Mammary microvascular endothelial cell (primary cell): ENCODE results near the gene TECPR1. TPM values are rescaled to one million over a fixed set of nuclear protein-coding genes. Genes with fewer than 3 reads are reported as not detected.

Source experiments
- total RNA-seq: library from RNA; depleted of rRNA; stranded (reverse); fragments of >200 nt; gene quantifications from 2 replicates; pipeline ENCODE4 v1.2.3, GENCODE V29; 2015

The TECPR1 gene, protein sequence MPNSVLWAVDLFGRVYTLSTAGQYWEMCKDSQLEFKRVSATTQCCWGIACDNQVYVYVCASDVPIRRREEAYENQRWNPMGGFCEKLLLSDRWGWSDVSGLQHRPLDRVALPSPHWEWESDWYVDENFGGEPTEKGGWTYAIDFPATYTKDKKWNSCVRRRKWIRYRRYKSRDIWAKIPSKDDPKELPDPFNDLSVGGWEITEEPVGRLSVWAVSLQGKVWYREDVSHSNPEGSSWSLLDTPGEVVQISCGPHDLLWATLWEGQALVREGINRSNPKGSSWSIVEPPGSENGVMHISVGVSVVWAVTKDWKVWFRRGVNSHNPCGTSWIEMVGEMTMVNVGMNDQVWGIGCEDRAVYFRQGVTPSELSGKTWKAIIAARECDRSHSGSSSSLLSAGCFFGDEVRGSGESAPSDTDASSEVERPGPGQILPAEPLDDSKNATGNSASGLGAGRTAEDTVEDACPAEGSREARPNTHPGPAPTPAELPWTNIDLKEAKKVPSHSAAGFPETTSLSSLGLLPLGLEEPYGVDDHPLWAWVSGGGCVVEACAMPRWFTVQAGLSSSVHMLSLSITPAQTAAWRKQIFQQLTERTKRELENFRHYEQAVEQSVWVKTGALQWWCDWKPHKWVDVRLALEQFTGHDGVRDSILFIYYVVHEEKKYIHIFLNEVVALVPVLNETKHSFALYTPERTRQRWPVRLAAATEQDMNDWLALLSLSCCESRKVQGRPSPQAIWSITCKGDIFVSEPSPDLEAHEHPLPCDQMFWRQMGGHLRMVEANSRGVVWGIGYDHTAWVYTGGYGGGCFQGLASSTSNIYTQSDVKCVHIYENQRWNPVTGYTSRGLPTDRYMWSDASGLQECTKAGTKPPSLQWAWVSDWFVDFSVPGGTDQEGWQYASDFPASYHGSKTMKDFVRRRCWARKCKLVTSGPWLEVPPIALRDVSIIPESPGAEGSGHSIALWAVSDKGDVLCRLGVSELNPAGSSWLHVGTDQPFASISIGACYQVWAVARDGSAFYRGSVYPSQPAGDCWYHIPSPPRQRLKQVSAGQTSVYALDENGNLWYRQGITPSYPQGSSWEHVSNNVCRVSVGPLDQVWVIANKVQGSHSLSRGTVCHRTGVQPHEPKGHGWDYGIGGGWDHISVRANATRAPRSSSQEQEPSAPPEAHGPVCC
- total RNA-seq = 83.2 and 89.8 TPM in 2 replicates

DNA sequence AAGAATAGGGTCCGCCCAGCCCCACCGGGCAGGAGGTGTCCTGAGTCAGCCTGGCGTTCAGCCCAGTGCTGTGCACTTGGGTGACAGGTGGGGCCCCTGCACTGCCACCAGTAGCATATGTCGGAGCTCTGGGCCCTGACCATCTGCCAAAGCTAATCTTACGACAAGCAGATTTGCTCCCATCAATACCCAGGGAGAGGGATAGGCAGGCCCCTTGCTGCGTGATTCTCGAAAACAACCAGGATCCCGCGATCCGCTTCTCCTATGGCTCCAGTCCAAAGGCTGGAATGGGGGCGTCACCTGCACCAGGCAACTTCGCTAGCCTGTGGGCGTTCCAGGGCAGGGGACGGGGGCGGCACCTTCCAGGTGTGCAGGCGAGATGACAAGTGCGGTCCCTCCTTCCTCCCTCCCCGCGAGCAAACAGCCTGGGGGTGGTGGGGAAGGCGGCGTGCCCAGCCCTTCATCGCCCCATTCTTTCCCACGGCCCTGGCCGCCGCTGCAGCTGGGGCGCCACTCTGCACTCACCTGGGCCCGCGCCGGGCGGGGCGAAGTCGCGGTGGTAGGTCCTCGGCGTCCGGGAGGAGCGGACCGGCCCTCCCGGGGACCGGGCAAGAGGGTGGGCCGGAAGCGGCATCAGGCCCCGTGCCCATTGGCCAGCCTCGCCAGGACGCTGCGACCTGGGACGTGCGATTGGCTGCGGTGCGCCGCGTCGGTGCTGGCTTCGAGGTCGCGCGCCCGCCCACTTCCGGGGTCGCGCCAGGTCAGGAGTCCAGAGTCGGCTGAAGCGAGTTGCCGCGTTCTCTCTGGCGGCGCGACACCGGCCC lies at the start of gene TECPR1:
TECPR1 (minus strand) TSS at position 632 of the 824 bp plus-strand sequence. CDS start 6,086 bp downstream, outside the sequence.

DNA sequence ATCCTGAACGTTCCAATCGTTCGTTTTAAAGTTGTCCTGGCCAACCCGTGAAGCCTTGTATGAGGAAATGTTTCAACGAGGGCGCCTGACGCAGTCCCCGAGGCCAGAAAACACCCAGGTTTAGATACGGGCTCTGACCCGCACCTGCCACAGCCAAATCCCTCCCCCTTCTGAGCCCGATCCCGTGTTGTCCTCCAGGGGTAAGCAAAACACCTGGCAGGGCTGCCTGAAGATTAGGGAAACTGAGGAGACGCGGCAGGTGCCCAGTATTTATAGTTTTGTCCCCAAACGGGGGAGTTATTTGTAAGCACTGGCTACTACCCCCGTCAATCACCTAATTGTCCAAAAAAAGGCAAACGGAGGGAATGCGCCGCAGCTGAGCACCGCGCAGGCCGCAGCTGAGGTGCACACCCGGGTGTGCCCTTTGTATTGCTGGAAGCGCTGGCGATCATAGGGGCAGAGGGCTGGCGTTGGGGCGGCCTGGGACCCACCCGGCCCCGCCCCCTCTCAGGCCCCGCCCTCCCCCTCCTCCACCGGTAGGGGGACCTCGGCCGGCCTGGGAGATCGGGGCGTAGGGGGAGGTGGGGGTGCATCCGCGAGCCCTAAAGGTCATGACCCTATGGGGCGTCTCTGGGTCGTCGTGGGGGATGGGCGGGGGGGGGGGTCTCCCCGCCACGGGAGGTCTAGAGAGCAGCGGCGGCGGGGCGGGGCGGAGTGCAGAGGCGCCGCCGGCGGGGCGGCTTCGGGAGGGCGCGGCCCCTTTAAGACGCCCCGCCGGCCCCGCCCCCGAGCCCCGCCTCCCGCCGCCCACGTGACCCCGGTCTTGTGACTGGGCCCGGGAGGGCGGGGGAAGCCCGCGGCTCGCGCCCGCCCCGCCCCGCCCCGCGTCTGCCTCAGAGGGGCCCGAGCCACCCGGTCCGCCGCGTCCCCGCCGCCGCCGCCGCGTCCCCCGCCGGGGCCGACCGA lies 29.0 kb upstream of the TECPR1 start, which contains the start of gene BRI3:
BRI3 (plus strand) TSS at position 896 of the 966 bp plus-strand sequence. CDS start 110 bp downstream, outside the sequence.

DNA sequence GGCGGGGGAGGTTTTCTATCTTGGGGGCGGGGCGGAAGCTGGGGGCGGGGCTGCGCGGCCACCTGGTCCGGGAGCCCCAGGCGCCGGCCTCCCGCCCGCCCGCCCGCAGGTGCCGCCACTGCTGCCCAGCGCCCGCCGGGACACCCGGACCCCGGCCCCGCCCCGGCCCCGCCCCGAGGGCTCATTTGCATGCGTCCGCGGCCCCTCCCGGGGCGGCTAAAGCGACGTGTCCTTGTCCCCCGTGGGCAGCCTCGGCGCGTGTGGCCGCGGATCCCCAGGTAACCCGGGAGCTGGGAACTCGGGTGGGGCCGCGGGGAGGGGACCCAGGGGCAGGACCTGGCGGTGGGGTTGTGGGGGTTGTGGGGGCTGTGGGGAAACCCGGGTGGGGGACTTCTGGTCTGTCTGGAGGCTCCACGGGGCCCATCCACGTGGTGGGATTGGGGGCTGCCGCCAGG lies 40.8 kb downstream of the TECPR1 start, which contains the start of gene BHLHA15:
BHLHA15 (plus strand) TSS at position 219 of the 455 bp plus-strand sequence. CDS start 871 bp downstream, outside the sequence.

Other genes starting within 250 kb of the TECPR1 start
- 5.5 and 7.5 TPM in 2 replicates for gene LMTK2, start 145.4 kb downstream of the TECPR1 start, total RNA-seq
- gene BHLHA15, start 40.8 kb downstream of the TECPR1 start, total RNA-seq = 0.27 and 3.1 TPM in 2 replicates
- 87.2 and 90.1 TPM in 2 replicates for gene BRI3, start 29.5 kb upstream of the TECPR1 start, total RNA-seq
- gene BAIAP2L1, start 148.9 kb upstream of the TECPR1 start, total RNA-seq = 2.4 and 4.1 TPM in 2 replicates